Thyroid gland (tissue), 4 donors: Measurements from ENCODE around the gene SULF2. TPM values are rescaled to one million over a fixed set of nuclear protein-coding genes. Genes with fewer than 3 reads are reported as not detected.

Experiments
- DNase-seq, 2 donors: peaks; one replicate each; pipeline ENCODE4 v3.0.0-alpha.2; 2019
- H3K27ac ChIP-seq, 3 donors: fragments of 200-600 bp; sonication (generic); 1 replicate in 2 of 3; 2 replicates in 1 of 3; pipeline ENCODE4 v1.5.1; 2016 to 2019; ENCODE audit warnings: mild to moderate bottlenecking in 1 of 3, moderate library complexity in 1 of 3
- H3K27me3 ChIP-seq: fragments of 200-600 bp; sonication (generic); one replicate; pipeline ENCODE4 v1.5.1; 2019
- H3K36me3 ChIP-seq, 2 donors: fragments of 200-600 bp; sonication (generic); one replicate each; pipeline ENCODE4 v1.5.1; 2016 to 2019
- H3K4me1 ChIP-seq, 2 donors: fragments of 200-600 bp; sonication (generic); one replicate each; pipeline ENCODE4 v1.5.1; 2017 to 2019
- H3K4me3 ChIP-seq, 3 donors: fragments of 200-600 bp; sonication (generic); replicated peaks in 1 of 3; 1 replicate in 2 of 3; 2 replicates in 1 of 3; pipeline ENCODE4 v1.5.1; 2016; ENCODE audit warnings: mild to moderate bottlenecking in 1 of 3
- H3K9me3 ChIP-seq: fragments of 200-600 bp; sonication (generic); one replicate; pipeline ENCODE4 v1.5.1; 2017
- POLR2A ChIP-seq, 2 donors: fragments of 450-650 bp; IDR thresholded peaks; one replicate each; pipeline ENCODE4 v1.6.1; 2017; ENCODE audit warnings: antibody characterized with exemption in 2 of 2, mild to moderate bottlenecking in 2 of 2, moderate library complexity in 1 of 2
- WGBS, 2 donors: methylation state at CpG; one replicate each; pipeline ENCODE4 v1.1.5; 2017; 5-methylcytosine and 5-hydroxymethylcytosine counted together
- intact Hi-C: fragments of 100-400 bp; cut with DNase I; formaldehyde crosslinking; loops from one replicate; pipeline ENCODE4 v1.15.1; 2023
- total RNA-seq, 4 donors: library from RNA; depleted of rRNA; stranded (reverse); fragments of >200 nt; gene quantifications; one replicate each; pipeline ENCODE4 v1.2.3, GENCODE V29; 2016
- TF ChIP-seq, protein P1 (sequence below), 6 experiments: fragments of 200-600 bp in 3 of 6; fragments of 450-650 bp in 3 of 6; sonication (generic) in 3 of 6; IDR thresholded peaks; one replicate each; pipeline ENCODE4 v1.5.1; 2016 to 2019; ENCODE audit warnings: antibody characterized with exemption in 6 of 6, mild to moderate bottlenecking in 2 of 6, inconsistent platforms in 1 of 6, moderate library complexity in 1 of 6

The SULF2 gene
- total RNA-seq, 4 donors from 2014 or later, result 39.4 to 90.6 (median 55.4) TPM

DNA sequence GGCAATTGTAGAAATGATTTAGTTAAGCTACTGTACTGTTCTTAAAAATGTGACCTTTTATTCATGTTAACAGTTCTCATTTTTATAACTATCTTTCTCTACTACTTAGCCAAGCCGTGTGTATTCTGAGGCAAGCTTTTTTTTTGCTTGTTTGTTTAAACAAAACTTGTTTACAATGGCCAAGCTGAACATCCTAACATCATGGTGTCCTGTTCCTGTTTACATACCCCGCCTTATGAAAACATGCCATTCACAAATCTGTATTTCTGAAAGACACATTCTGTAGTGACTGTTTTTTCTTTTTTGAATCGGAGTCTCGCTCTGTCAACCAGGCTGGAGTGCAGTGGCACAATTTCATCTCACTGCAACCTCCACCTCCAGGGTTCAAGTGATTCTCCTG lies 142.7 kb downstream of the SULF2 start:
- no peak overlapping the region for H3K27ac ChIP-seq
- TF ChIP-seq, protein P1, sequence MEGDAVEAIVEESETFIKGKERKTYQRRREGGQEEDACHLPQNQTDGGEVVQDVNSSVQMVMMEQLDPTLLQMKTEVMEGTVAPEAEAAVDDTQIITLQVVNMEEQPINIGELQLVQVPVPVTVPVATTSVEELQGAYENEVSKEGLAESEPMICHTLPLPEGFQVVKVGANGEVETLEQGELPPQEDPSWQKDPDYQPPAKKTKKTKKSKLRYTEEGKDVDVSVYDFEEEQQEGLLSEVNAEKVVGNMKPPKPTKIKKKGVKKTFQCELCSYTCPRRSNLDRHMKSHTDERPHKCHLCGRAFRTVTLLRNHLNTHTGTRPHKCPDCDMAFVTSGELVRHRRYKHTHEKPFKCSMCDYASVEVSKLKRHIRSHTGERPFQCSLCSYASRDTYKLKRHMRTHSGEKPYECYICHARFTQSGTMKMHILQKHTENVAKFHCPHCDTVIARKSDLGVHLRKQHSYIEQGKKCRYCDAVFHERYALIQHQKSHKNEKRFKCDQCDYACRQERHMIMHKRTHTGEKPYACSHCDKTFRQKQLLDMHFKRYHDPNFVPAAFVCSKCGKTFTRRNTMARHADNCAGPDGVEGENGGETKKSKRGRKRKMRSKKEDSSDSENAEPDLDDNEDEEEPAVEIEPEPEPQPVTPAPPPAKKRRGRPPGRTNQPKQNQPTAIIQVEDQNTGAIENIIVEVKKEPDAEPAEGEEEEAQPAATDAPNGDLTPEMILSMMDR (IDR thresholded peaks at IDR 0.05), result no peak
- TF ChIP-seq POLR2A (IDR thresholded peaks at IDR 0.05), result no peak
- H3K4me3 ChIP-seq, result no peak overlapping the region
- intact Hi-C loops, result no loop called here
- H3K9me3 ChIP-seq, result no peaks in the 10 kb centered on the region
- H3K36me3 ChIP-seq, result peaks cover 22 to 33% of the 10 kb centered on the region in 2 donors
- H3K4me1 ChIP-seq, result no peaks in the 10 kb centered on the region
- 82 to 87% methylated on average over 4 of the region's 4 CpGs for WGBS, 2 donors
- no peaks in the 10 kb centered on the region for H3K27me3 ChIP-seq
- DNase-seq, result no peak

DNA sequence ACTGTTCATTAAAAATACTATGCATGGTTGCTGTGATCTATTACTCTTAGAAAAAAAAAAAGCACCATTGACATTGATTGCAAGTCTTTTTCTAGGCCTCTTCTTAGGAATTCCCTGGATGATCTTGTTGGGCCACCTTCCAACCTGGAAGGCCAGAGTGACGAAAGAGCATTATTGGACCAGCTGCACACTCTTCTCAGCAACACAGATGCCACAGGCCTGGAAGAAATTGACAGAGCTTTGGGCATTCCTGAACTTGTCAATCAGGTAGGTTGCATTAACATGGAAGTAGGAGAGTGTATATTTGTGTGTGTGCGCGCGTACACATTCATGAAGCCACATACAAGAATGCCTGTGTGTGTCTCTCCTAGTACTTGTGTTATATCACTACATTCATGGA lies 143.2 kb downstream of the SULF2 start:
- WGBS, 2 donors, result 94 to 98% methylated on average over 4 of the region's 4 CpGs
- no peak for DNase-seq
- Histone ChIP-seq H3K9me3 (no peaks in the 10 kb centered on the region), H3K27me3 (no peaks in the 10 kb centered on the region), H3K4me1 (no peaks in the 10 kb centered on the region), H3K36me3 (peaks cover 22 to 31% of the 10 kb centered on the region in 2 donors), H3K27ac (no peak overlapping the region), H3K4me3 (no peak overlapping the region)
- TF ChIP-seq, protein P1 (IDR thresholded peaks at IDR 0.05), result no peak
- no peak for TF ChIP-seq POLR2A (IDR thresholded peaks at IDR 0.05)
- intact Hi-C loops, result no loop called here

DNA sequence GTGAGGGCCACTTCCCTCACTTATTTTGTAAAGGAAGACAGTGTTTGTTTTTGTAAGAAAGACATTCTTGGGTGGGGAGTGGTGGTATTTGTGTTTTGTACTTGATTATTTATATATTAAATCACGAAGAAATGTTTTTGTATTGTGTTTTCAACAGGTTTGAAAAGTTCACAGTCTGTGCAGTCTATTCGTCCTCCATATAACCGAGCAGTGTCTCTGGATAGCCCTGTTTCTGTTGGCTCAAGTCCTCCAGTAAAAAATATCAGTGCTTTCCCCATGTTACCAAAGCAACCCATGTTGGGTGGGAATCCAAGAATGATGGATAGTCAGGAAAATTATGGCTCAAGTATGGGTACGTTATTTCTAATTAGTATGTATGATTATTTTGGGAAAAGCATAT lies 146.4 kb downstream of the SULF2 start:
- intact Hi-C loops, result no loop called here
- Histone ChIP-seq H3K4me1 (no peaks in the 10 kb centered on the region), H3K27me3 (no peaks in the 10 kb centered on the region), H3K36me3 (peaks cover 38 to 43% of the 10 kb centered on the region in 2 donors), H3K27ac (no peak overlapping the region), H3K4me3 (no peak overlapping the region), H3K9me3 (no peaks in the 10 kb centered on the region)
- TF ChIP-seq, protein P1 (IDR thresholded peaks at IDR 0.05), result no peak
- TF ChIP-seq POLR2A (IDR thresholded peaks at IDR 0.05), result no peak
- WGBS, 2 donors, result 59 to 71% methylated on average over 4 of the region's 4 CpGs
- no peak for DNase-seq

DNA sequence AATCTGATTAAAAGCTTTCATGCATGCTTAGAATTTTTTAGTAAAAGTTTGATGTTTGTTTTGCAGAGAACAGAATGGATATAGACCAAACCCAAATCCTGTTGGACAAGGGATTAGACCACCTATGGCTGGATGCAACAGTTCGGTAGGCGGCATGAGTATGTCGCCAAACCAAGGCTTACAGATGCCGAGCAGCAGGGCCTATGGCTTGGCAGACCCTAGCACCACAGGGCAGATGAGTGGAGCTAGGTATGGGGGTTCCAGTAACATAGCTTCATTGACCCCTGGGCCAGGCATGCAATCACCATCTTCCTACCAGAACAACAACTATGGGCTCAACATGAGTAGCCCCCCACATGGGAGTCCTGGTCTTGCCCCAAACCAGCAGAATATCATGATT lies 150.0 kb downstream of the SULF2 start:
- Histone ChIP-seq H3K4me3 (no peak overlapping the region), H3K36me3 (peaks cover 25% of the 10 kb centered on the region in 2 donors), H3K4me1 (no peaks in the 10 kb centered on the region), H3K27ac (no peak overlapping the region), H3K9me3 (no peaks in the 10 kb centered on the region), H3K27me3 (no peaks in the 10 kb centered on the region)
- intact Hi-C loops, result no loop called here
- DNase-seq, result no peak
- no peak for TF ChIP-seq POLR2A (IDR thresholded peaks at IDR 0.05)
- TF ChIP-seq, protein P1 (IDR thresholded peaks at IDR 0.05), result no peak
- WGBS, 2 donors, result 93 to 97% methylated on average over 4 of the region's 4 CpGs

DNA sequence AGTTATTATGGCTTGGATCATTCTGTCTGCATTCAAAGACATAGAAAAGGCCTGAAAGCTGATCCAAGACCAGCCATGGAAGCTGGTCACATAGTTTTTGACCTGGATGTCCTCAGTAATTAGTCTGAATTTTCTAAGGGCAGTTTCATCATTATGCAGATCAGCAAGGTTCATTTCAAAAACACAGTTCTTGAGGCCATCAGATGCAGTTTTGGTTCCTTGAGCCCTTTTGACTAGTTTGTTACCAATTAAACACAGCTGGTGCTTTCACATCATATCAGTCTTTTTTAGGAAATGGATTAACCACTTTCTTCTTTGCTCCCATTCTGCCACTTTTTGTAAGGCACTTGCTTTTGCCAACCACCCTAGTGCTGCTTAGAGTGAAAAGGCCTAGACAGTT lies 154.2 kb downstream of the SULF2 start:
- Histone ChIP-seq H3K27ac (no peak overlapping the region), H3K36me3 (peaks cover 16 to 36% of the 10 kb centered on the region in 2 donors), H3K9me3 (no peaks in the 10 kb centered on the region), H3K27me3 (no peaks in the 10 kb centered on the region), H3K4me1 (no peaks in the 10 kb centered on the region), H3K4me3 (no peak overlapping the region)
- TF ChIP-seq POLR2A (IDR thresholded peaks at IDR 0.05), result no peak
- TF ChIP-seq, protein P1 (IDR thresholded peaks at IDR 0.05), result no peak
- intact Hi-C loops, result no loop called here
- DNase-seq, result no peak
